ENCODE results near the gene DISP2.

DISP2 gene

GRCh38 chr15:40389824-40390595 lies 32.0 kb downstream of the DISP2 start:
- TF ChIP-seq ISL1 (CRISPR knock-in tag; IDR thresholded peaks at IDR 0.05) = no peak
- no peak for TF ChIP-seq TCF4 (CRISPR knock-in tag; IDR thresholded peaks at IDR 0.05; ENCODE audit: borderline replicate concordance)
- no peak for TF ChIP-seq ESRRG (CRISPR knock-in tag; IDR thresholded peaks at IDR 0.05)
- no peak for TF ChIP-seq BACH2 (CRISPR knock-in tag; IDR thresholded peaks at IDR 0.05; ENCODE audit: borderline replicate concordance)
- TF ChIP-seq OSR1 (CRISPR knock-in tag; IDR thresholded peaks at IDR 0.05) = no peak
- TF ChIP-seq ZNF70 (CRISPR knock-in tag; IDR thresholded peaks at IDR 0.05) = no peak
- TF ChIP-seq CSRNP3 (CRISPR knock-in tag; IDR thresholded peaks at IDR 0.05) = no peak
- TF ChIP-seq TSHZ2 (CRISPR knock-in tag; IDR thresholded peaks at IDR 0.05) = no peak
- no peak for TF ChIP-seq CSDC2 (CRISPR knock-in tag; IDR thresholded peaks at IDR 0.05)
- TF ChIP-seq CREB5 (CRISPR knock-in tag; IDR thresholded peaks at IDR 0.05; ENCODE audit: low read depth) = no peak
- TF ChIP-seq, protein P1, sequence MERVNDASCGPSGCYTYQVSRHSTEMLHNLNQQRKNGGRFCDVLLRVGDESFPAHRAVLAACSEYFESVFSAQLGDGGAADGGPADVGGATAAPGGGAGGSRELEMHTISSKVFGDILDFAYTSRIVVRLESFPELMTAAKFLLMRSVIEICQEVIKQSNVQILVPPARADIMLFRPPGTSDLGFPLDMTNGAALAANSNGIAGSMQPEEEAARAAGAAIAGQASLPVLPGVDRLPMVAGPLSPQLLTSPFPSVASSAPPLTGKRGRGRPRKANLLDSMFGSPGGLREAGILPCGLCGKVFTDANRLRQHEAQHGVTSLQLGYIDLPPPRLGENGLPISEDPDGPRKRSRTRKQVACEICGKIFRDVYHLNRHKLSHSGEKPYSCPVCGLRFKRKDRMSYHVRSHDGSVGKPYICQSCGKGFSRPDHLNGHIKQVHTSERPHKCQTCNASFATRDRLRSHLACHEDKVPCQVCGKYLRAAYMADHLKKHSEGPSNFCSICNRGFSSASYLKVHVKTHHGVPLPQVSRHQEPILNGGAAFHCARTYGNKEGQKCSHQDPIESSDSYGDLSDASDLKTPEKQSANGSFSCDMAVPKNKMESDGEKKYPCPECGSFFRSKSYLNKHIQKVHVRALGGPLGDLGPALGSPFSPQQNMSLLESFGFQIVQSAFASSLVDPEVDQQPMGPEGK (CRISPR knock-in tag; IDR thresholded peaks at IDR 0.05; ENCODE audit: borderline replicate concordance) = no peak
- ATAC-seq = no peak

DNA sequence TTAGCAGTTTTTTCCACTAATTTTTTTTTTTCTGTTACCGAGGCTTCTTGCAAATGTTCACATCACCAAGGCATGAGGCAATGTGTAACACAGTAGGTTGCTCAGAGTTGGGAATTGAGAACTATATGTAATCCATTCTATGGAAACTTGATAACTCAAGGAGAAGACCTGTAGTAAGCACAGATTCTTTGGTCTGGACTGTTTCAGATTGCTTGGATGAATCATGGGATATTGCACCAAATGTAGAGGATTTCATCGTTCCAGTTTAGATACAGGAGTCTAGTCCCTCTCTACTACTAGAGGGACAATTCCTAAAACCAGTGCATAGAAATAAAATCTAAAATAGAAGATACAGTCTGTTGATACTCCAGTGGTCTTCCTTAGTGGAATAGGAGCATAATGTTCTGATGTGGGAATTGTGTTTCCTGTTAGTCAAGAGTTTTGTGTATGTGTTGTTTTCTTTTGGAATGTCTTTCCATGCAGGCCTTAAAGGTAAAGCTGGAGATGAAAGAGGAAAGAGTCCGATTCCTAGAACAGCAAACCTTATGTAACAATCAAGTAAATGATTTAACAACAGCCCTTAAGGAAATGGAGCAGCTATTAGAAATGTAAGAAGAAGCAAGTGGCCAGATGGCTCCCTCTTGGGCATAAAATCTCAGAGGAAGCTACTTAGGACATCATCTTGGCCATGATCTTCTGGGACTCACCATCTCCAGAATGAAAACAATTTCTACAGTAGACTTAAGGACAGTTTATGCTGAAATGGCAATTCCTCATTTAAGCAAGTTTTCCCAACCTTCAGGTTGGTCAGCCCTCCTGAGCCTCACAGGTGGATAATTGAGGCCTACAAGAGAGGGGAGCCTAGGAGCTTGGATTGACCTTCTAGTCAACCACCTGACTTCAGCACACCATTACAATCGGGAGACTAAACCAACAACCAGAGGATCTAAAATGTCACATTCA lies 35.2 kb downstream of the DISP2 start:
- ATAC-seq = no peak
- TF ChIP-seq ZNF565 (CRISPR knock-in tag; conservative IDR thresholded peaks at IDR 0.05; ENCODE audit: low read depth) = no peak

GRCh38 chr15:40397688-40398412 lies 39.8 kb downstream of the DISP2 start:
- no peak for ATAC-seq

More at GRCh38 chr15:40397688-40398412, 39.8 kb downstream of the DISP2 start:
- TF ChIP-seq SNAI2 (CRISPR knock-in tag; IDR thresholded peaks at IDR 0.05) (no peak), ARNTL (CRISPR knock-in tag; IDR thresholded peaks at IDR 0.05; ENCODE audit: borderline replicate concordance, low read depth) (no peak), TSHZ2 (CRISPR knock-in tag; IDR thresholded peaks at IDR 0.05) (no peak)

All from SK-N-SH treated with all-trans-retinoic acid at 6 μM for 48 hours (cell line).